HepG2 (cell line): ENCODE measurements around the gene ACKR3.

ENCODE experiments used
- IKZF4 ChIP-seq: sonication (generic); formaldehyde crosslinking; IDR thresholded peaks from 2 replicates; pipeline ENCODE4 v1.5.1; 2020; ENCODE audit warnings: borderline replicate concordance, mild to moderate bottlenecking, low read depth, missing genetic modification reagents; ENCODE audit errors: not compliant biosample characterization
- KLF11 ChIP-seq: IDR thresholded peaks from 2 replicates; pipeline ENCODE4 v1.6.1; 2016; ENCODE audit warnings: missing compliant biosample characterization
- LCORL ChIP-seq, 2 experiments: fragments of 450-650 bp in 1 of 2; sonication (generic) in 1 of 2; formaldehyde crosslinking in 1 of 2; IDR thresholded peaks; 2 replicates each; pipeline versions ENCODE4 v1.5.0 to v1.6.1; 2017 to 2020; ENCODE audit warnings: antibody characterized with exemption in 1 of 2, missing genetic modification reagents in 1 of 2
- NBN ChIP-seq: fragments of 450-650 bp; conservative IDR thresholded peaks from 2 replicates; pipeline ENCODE4 v1.6.1; 2017
- SIN3B ChIP-seq: fragments of 150-350 bp; IDR thresholded peaks from 2 replicates; pipeline ENCODE4 v1.6.1; 2014; ENCODE audit warnings: low read length
- TF ChIP-seq, protein P1 (sequence below): sonication (generic); formaldehyde crosslinking; conservative IDR thresholded peaks from 2 replicates; pipeline ENCODE4 v1.4.0; 2020; ENCODE audit warnings: missing genetic modification reagents

DNA sequence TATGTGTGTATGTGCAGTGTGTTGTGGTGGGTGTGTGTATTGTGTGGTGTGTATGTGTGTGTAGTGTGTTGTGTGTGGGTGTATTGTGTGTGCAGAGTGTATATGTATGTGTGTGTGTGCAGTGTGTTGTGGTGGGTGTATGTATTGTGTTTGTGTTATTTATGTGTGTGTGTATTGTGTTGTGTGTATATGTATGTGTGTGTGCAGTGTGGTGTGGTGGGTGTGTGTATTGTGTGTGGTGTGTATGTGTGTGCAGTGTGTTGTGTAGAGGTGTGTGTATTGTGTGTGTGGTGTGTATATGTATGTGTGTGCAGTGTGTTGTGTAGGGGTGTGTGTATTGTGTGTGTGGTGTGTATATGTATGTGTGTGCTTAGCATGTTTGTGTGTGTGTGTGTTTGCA, 24.3 kb downstream of the ACKR3 start:
- TF ChIP-seq SIN3B = no peak
- TF ChIP-seq LCORL (IDR thresholded peaks at IDR 0.05) = no peak
- no peak for TF ChIP-seq LCORL (CRISPR knock-in tag; IDR thresholded peaks at IDR 0.05)
- TF ChIP-seq IKZF4 (CRISPR knock-in tag) = no peak
- TF ChIP-seq KLF11 = no peak
- TF ChIP-seq, protein P1, sequence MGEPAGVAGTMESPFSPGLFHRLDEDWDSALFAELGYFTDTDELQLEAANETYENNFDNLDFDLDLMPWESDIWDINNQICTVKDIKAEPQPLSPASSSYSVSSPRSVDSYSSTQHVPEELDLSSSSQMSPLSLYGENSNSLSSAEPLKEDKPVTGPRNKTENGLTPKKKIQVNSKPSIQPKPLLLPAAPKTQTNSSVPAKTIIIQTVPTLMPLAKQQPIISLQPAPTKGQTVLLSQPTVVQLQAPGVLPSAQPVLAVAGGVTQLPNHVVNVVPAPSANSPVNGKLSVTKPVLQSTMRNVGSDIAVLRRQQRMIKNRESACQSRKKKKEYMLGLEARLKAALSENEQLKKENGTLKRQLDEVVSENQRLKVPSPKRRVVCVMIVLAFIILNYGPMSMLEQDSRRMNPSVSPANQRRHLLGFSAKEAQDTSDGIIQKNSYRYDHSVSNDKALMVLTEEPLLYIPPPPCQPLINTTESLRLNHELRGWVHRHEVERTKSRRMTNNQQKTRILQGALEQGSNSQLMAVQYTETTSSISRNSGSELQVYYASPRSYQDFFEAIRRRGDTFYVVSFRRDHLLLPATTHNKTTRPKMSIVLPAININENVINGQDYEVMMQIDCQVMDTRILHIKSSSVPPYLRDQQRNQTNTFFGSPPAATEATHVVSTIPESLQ (CRISPR knock-in tag) = no peak
- TF ChIP-seq NBN = no peak
